A673 (cell line): Measurements from ENCODE around the gene NDC1. TPM values are rescaled to one million over a fixed set of nuclear protein-coding genes. Genes with fewer than 3 reads are reported as not detected.

Source experiments
- BruUV-seq: library from RNA; stranded (reverse); fragments of 400-500 nt; replicated peaks from 2 replicates; lab custom pipeline; 2021; lab: Mats Ljungman, UMichigan
- CTCF ChIA-PET: fragments of 300-600 bp; sonication (Branson Sonifier 250); formaldehyde crosslinking; loops from one replicate; lab custom pipeline; 2022; ENCODE audit warnings: antibody characterized with exemption; lab: Charles Lee
- POLR2A ChIA-PET: fragments of 300-600 bp; sonication (Branson Sonifier 250); formaldehyde crosslinking; loops from one replicate; lab custom pipeline; 2022; ENCODE audit warnings: antibody characterized with exemption; ENCODE audit not compliant: low non-redundant PET; lab: Charles Lee
- DNase-seq: peaks from one replicate; pipeline ENCODE4 v3.0.0-alpha.2; 2015; ENCODE audit warnings: low spot score
- H3K27ac ChIP-seq: fragments of 200-600 bp; sonication (generic); 2 replicates; pipeline ENCODE4 v1.5.1; 2016; ENCODE audit warnings: mixed run types, low read depth, mild to moderate bottlenecking, mixed read lengths, antibody characterized with exemption, low read length; ENCODE audit not compliant: poor library complexity, severe bottlenecking
- H3K27me3 ChIP-seq: fragments of 200-600 bp; sonication (generic); replicated peaks from 2 replicates; pipeline ENCODE4 v1.6.1; 2017; ENCODE audit warnings: mixed run types, low read depth, mild to moderate bottlenecking, mixed read lengths, antibody characterized with exemption, low read length; ENCODE audit not compliant: insufficient read depth, poor library complexity
- H3K36me3 ChIP-seq: fragments of 200-600 bp; sonication (generic); 2 replicates; pipeline ENCODE4 v1.6.1; 2016; ENCODE audit warnings: mixed run types, mild to moderate bottlenecking, mixed read lengths, antibody characterized with exemption, low read length; ENCODE audit not compliant: insufficient read depth, poor library complexity, severe bottlenecking
- H3K4me1 ChIP-seq: fragments of 200-600 bp; sonication (generic); 2 replicates; pipeline ENCODE4 v1.6.1; 2017; ENCODE audit warnings: mixed run types, mild to moderate bottlenecking, mixed read lengths, antibody characterized with exemption, low read length; ENCODE audit not compliant: insufficient read depth, poor library complexity, severe bottlenecking
- H3K4me3 ChIP-seq: fragments of 200-600 bp; sonication (generic); 2 replicates; pipeline ENCODE4 v1.5.1; 2016; ENCODE audit warnings: low read depth, mixed run types, mild to moderate bottlenecking, mixed read lengths, low read length; ENCODE audit not compliant: poor library complexity, severe bottlenecking
- H3K9me3 ChIP-seq: fragments of 200-600 bp; sonication (generic); 2 replicates; pipeline ENCODE4 v1.6.1; 2016; ENCODE audit warnings: mixed run types, low read depth, mild to moderate bottlenecking, mixed read lengths, antibody characterized with exemption, low read length; ENCODE audit not compliant: poor library complexity, severe bottlenecking
- EZH2 ChIP-seq: fragments of 200-600 bp; sonication (generic); IDR thresholded peaks from 2 replicates; pipeline ENCODE4 v1.6.1; 2017; ENCODE audit warnings: borderline replicate concordance, low read depth, mild to moderate bottlenecking, mixed read lengths, antibody characterized with exemption, low read length; ENCODE audit not compliant: poor library complexity, severe bottlenecking
- intact Hi-C: fragments of 100-400 bp; cut with micrococcal nuclease; formaldehyde crosslinking; loops from one replicate; pipeline ENCODE4 v1.10.0; 2022; ENCODE audit not compliant: unreplicated experiment
- total RNA-seq: library from RNA; stranded (reverse); gene quantifications from 2 replicates; pipeline ENCODE4 v1.2.3, GENCODE V29; 2021
- TF ChIP-seq, protein P1 (sequence below): fragments of 300-800, 200-600 bp; sonication (generic); conservative IDR thresholded peaks from 2 replicates; pipeline ENCODE4 v1.5.1; 2017; ENCODE audit warnings: low read depth, mild to moderate bottlenecking, antibody characterized with exemption, low read length, moderate library complexity, mixed read lengths

Gene NDC1
- total RNA-seq, 1 experiment from 2014 or later, result 26.6 TPM

DNA sequence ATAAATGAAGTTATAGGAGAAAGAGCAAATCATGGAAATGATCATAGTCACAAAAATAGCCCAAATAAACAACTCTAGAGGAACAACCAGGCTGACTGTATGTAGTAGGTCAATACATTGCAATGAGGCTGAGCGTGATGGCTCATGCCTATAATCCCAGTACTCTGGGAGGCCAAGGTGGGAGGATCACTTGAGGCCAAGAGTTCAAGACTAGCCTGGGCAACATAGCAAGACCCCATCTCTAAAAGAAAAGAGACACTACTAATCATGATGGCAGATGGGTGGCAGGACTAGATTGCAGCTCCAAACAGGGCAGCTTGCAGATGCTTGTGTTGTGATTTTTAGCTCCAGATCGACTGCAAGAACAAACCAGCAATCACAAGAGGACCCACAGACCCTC, 27.6 kb downstream of the NDC1 start:
- Histone ChIP-seq H3K36me3 (peaks cover 6% of the 10 kb centered on the region), H3K4me3 (no peak overlapping the region), H3K27me3 (no peaks in the 10 kb centered on the region), H3K27ac (no peak overlapping the region), H3K9me3 (no peaks in the 10 kb centered on the region), H3K4me1 (no peaks in the 10 kb centered on the region)
- no peak for TF ChIP-seq EZH2
- TF ChIP-seq, protein P1, sequence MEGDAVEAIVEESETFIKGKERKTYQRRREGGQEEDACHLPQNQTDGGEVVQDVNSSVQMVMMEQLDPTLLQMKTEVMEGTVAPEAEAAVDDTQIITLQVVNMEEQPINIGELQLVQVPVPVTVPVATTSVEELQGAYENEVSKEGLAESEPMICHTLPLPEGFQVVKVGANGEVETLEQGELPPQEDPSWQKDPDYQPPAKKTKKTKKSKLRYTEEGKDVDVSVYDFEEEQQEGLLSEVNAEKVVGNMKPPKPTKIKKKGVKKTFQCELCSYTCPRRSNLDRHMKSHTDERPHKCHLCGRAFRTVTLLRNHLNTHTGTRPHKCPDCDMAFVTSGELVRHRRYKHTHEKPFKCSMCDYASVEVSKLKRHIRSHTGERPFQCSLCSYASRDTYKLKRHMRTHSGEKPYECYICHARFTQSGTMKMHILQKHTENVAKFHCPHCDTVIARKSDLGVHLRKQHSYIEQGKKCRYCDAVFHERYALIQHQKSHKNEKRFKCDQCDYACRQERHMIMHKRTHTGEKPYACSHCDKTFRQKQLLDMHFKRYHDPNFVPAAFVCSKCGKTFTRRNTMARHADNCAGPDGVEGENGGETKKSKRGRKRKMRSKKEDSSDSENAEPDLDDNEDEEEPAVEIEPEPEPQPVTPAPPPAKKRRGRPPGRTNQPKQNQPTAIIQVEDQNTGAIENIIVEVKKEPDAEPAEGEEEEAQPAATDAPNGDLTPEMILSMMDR, result no peak
- CTCF ChIA-PET, result no interaction called here
- POLR2A ChIA-PET, result no interaction called here
- no peak for DNase-seq
- BruUV-seq, result no TSS peak
- intact Hi-C loops, result no loop called here

DNA sequence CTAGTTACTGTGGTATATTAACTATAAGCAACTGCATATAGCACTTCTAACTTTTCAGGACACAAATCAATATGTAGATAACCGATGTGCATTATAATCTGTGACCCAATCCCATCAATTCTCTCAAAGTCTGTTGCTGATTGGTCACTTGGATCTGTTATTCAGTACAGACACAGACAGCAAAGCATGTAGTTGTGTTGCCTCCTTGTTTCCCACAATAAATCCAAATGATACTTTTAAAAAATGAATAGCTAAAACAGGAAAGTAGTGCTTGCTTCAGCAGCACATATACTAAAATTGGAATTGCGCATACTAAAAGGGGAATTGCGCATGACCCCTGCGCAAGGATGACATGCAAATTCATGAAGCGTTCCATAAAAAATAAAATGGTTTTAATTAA, 28.1 kb downstream of the NDC1 start:
- ChIA-PET CTCF (no interaction called here), POLR2A (no interaction called here)
- Histone ChIP-seq H3K27ac (no peak overlapping the region), H3K27me3 (no peaks in the 10 kb centered on the region), H3K9me3 (no peaks in the 10 kb centered on the region), H3K4me1 (no peaks in the 10 kb centered on the region), H3K36me3 (peaks cover 10% of the 10 kb centered on the region), H3K4me3 (no peak overlapping the region)
- intact Hi-C loops, result no loop called here
- DNase-seq, result no peak
- TF ChIP-seq, protein P1, result no peak
- TF ChIP-seq EZH2, result no peak
- BruUV-seq, result no TSS peak

DNA sequence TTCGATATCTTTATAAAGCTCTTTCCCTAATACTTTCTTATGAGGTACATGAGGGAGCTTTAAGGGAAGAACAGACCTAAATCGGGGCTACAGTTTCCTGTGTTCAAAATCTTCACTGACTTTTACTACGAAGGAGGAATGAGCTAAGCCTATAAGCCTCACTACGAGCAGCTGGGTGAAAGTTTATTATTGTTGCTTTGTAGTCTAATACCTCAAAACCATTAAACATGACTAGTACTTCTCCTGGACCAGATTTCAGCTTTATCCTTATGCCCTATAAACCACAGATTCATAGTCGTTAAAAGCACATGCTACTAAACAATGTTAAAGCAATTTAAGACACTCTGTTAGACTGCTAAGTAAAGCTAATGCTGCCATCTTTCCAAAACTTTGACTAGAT, 30.2 kb downstream of the NDC1 start:
- Histone ChIP-seq H3K4me1 (no peaks in the 10 kb centered on the region), H3K9me3 (no peaks in the 10 kb centered on the region), H3K27ac (no peak overlapping the region), H3K27me3 (no peaks in the 10 kb centered on the region), H3K36me3 (peaks cover 10% of the 10 kb centered on the region), H3K4me3 (no peak overlapping the region)
- intact Hi-C loops, result no loop called here
- TF ChIP-seq EZH2, result no peak
- TF ChIP-seq, protein P1, result no peak
- ChIA-PET CTCF (no interaction called here), POLR2A (no interaction called here)
- no peak for DNase-seq
- BruUV-seq, result no TSS peak
